PC-3 (cell line): Measurements from ENCODE around the gene FOXN3. TPM values are rescaled to one million over a fixed set of nuclear protein-coding genes. Genes with fewer than 3 reads are reported as not detected.

Experiments
- ATAC-seq: fragments of 200-7000 bp; cut with Tn5 transposase; 2 replicates; pipeline ENCODE4 v1.9.1; 2020; ENCODE audit warnings: mild to moderate bottlenecking, moderate library complexity
- BruUV-seq: library from RNA; stranded (reverse); fragments of 400-500 nt; replicated peaks from 2 replicates; lab custom pipeline; 2021; lab: Mats Ljungman, UMichigan
- CTCF ChIA-PET: fragments of 300-600 bp; sonication (Branson Sonifier 250); formaldehyde crosslinking; loops from one replicate; lab custom pipeline; 2022; ENCODE audit warnings: antibody characterized with exemption; lab: Charles Lee
- POLR2A ChIA-PET: fragments of 300-600 bp; sonication (Branson Sonifier 250); formaldehyde crosslinking; loops from one replicate; lab custom pipeline; 2022; ENCODE audit warnings: antibody characterized with exemption; ENCODE audit not compliant: unreplicated experiment; lab: Charles Lee
- DNase-seq: peaks from one replicate; pipeline ENCODE4 v3.0.0-alpha.2; 2015
- H2AFZ ChIP-seq: fragments of 300-600 bp; sonication (generic); 2 replicates; pipeline ENCODE4 v1.6.0; 2016; ENCODE audit warnings: antibody characterized with exemption, low read length
- H3F3A ChIP-seq: fragments of 300-600 bp; sonication (generic); one replicate; pipeline ENCODE4 v1.6.0; 2017; ENCODE audit warnings: antibody characterized with exemption, low read length, control low read depth, mild to moderate bottlenecking; ENCODE audit not compliant: unreplicated experiment
- H3K27ac ChIP-seq: fragments of 300-600 bp; sonication (generic); 2 replicates; pipeline ENCODE4 v1.5.1; 2016; ENCODE audit warnings: mild to moderate bottlenecking, low read length
- H3K27me3 ChIP-seq: fragments of 300-600 bp; sonication (generic); 2 replicates; pipeline ENCODE4 v1.6.1; 2016; ENCODE audit warnings: low read length, mixed read lengths
- H3K36me3 ChIP-seq: fragments of 300-600 bp; sonication (generic); 2 replicates; pipeline ENCODE4 v1.6.1; 2016; ENCODE audit warnings: low read depth, mixed run types, low read length, mixed read lengths
- H3K4me1 ChIP-seq: fragments of 300-600 bp; sonication (generic); 2 replicates; pipeline ENCODE4 v1.5.1; 2016; ENCODE audit warnings: low read length; ENCODE audit not compliant: insufficient read depth
- H3K4me2 ChIP-seq: fragments of 300-600 bp; sonication (generic); 2 replicates; pipeline ENCODE4 v1.6.0; 2016; ENCODE audit warnings: low read length
- H3K4me3 ChIP-seq: fragments of 300-600 bp; sonication (generic); 2 replicates; pipeline ENCODE4 v1.5.1; 2016; ENCODE audit warnings: mild to moderate bottlenecking, low read length, mixed read lengths
- H3K79me2 ChIP-seq: fragments of 300-600 bp; sonication (generic); 2 replicates; pipeline ENCODE4 v1.6.1; 2017; ENCODE audit warnings: low read length, mixed read lengths
- H3K9ac ChIP-seq: fragments of 300-600 bp; sonication (generic); 2 replicates; pipeline ENCODE4 v1.6.0; 2016; ENCODE audit warnings: mild to moderate bottlenecking, low read length
- H3K9me2 ChIP-seq: fragments of 300-600 bp; sonication (generic); replicated peaks from 2 replicates; pipeline ENCODE4 v1.6.1; 2016; ENCODE audit warnings: mixed run types, low read length, mixed read lengths
- H3K9me3 ChIP-seq: fragments of 300-600 bp; sonication (generic); 2 replicates; pipeline ENCODE4 v1.6.1; 2016; ENCODE audit warnings: low read length, mixed read lengths
- H4K20me1 ChIP-seq: fragments of 300-600 bp; sonication (generic); 2 replicates; pipeline ENCODE4 v1.6.1; 2016; ENCODE audit warnings: low read length, mixed read lengths
- EZH2 ChIP-seq: fragments of 300-600 bp; sonication (generic); IDR thresholded peaks from one replicate; pipeline ENCODE4 v1.6.1; 2017; ENCODE audit warnings: antibody characterized with exemption, mild to moderate bottlenecking, low read length; ENCODE audit not compliant: unreplicated experiment
- EZH2phosphoT487 ChIP-seq: fragments of 300-600 bp; sonication (generic); IDR thresholded peaks from 2 replicates; pipeline ENCODE4 v1.6.1; 2018; ENCODE audit warnings: mild to moderate bottlenecking, antibody characterized with exemption, low read length, borderline replicate concordance
- intact Hi-C: fragments of 100-400 bp; cut with micrococcal nuclease; formaldehyde crosslinking; loops from 2 replicates; pipeline ENCODE4 v1.9.0; 2023
- total RNA-seq: library from RNA; depleted of rRNA; stranded (reverse); fragments of >200 nt; gene quantifications from 2 replicates; pipeline ENCODE4 v1.2.3, GENCODE V29; 2014
- TF ChIP-seq, protein P1 (sequence below): fragments of 300-600 bp; sonication (generic); conservative IDR thresholded peaks from 2 replicates; pipeline ENCODE4 v1.5.1; 2017; ENCODE audit warnings: antibody characterized with exemption, low read depth, mild to moderate bottlenecking, low read length

The FOXN3 gene
- total RNA-seq, 1 experiment from 2014 or later = 13.3 TPM

DNA sequence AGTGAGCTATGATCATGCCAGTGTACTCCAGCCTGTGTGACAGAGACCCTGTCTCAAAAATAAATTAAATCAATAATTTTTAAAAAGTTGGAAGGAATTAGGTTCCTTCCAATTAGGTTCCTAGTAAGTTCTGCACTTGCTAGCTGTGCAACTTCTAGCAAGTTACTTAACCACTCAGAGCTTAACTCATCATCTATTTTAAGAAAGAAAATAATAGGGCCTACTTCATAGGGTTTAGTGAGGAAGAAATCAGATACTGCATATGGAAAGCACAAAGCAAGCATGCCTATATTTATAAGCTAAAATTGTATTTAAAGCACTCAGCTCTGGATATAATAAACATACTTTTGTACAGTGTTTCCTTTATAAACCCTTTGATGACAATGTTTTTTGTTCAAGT, 10.7 kb downstream of the FOXN3 start:
- H3K9ac ChIP-seq = no peak overlapping the region
- DNase-seq (no peak), ATAC-seq (no peak)
- no peaks in the 10 kb centered on the region for H3F3A ChIP-seq
- no peak overlapping the region for H2AFZ ChIP-seq
- no peak for TF ChIP-seq EZH2
- TF ChIP-seq, protein P1, sequence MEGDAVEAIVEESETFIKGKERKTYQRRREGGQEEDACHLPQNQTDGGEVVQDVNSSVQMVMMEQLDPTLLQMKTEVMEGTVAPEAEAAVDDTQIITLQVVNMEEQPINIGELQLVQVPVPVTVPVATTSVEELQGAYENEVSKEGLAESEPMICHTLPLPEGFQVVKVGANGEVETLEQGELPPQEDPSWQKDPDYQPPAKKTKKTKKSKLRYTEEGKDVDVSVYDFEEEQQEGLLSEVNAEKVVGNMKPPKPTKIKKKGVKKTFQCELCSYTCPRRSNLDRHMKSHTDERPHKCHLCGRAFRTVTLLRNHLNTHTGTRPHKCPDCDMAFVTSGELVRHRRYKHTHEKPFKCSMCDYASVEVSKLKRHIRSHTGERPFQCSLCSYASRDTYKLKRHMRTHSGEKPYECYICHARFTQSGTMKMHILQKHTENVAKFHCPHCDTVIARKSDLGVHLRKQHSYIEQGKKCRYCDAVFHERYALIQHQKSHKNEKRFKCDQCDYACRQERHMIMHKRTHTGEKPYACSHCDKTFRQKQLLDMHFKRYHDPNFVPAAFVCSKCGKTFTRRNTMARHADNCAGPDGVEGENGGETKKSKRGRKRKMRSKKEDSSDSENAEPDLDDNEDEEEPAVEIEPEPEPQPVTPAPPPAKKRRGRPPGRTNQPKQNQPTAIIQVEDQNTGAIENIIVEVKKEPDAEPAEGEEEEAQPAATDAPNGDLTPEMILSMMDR = no peak
- TF ChIP-seq EZH2phosphoT487 = no peak
- no peaks in the 10 kb centered on the region for H3K9me3 ChIP-seq
- intact Hi-C loops = no loop called here
- H3K9me2 ChIP-seq = no peaks in the 10 kb centered on the region
- H3K4me2 ChIP-seq = no peak overlapping the region
- 0 out of 2 replicates have a peak, but pooled peaks cover 3% of the 10 kb centered on the region for H3K79me2 ChIP-seq
- H3K4me1 ChIP-seq = no peaks in the 10 kb centered on the region
- H4K20me1 ChIP-seq = no peaks in the 10 kb centered on the region
- no TSS peak for BruUV-seq
- ChIA-PET POLR2A (no interaction called here), CTCF (interaction anchor here (0.6 kb wide), 1 partner anchor 164 kb away, joined by 3 read pairs; no protein-coding TSS in a partner anchor)
- no peak overlapping the region for H3K4me3 ChIP-seq
- H3K27me3 ChIP-seq = no peaks in the 10 kb centered on the region
- H3K27ac ChIP-seq = no peak overlapping the region
- H3K36me3 ChIP-seq = no peaks in the 10 kb centered on the region

DNA sequence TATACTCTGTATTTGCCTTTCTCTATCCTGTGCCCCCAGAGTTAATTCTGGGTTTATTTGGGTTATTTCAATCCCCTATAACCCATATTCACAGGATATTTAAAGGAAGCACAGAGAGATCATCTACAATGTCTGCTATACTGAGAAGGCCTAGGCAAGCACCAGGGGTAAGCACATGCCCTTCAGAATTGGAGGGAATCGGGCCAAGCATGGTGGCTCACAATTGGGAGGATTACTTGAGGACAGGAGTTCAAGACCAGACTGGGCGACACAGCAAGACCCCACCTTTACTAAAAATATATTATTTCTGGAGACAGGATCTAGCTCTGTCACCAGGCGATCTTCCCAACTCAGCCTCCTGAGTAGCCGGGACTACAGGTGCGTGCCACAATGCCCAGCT, 11.3 kb downstream of the FOXN3 start:
- Histone ChIP-seq H3K9ac (no peak overlapping the region), H3K9me3 (no peaks in the 10 kb centered on the region), H3K27ac (no peak overlapping the region), H2AFZ (no peak overlapping the region), H3K4me3 (no peak overlapping the region), H3K4me2 (no peak overlapping the region), H3K4me1 (no peaks in the 10 kb centered on the region), H3K36me3 (no peaks in the 10 kb centered on the region), H3F3A (no peaks in the 10 kb centered on the region), H4K20me1 (no peaks in the 10 kb centered on the region), H3K9me2 (no peaks in the 10 kb centered on the region), H3K79me2 (0 out of 2 replicates have a peak, but pooled peaks cover 3% of the 10 kb centered on the region), H3K27me3 (no peaks in the 10 kb centered on the region)
- TF ChIP-seq EZH2 (no peak), EZH2phosphoT487 (no peak)
- TF ChIP-seq, protein P1 = no peak
- CTCF ChIA-PET = interaction anchor here (0.6 kb wide), 1 partner anchor 163 kb away, joined by 3 read pairs; no protein-coding TSS in a partner anchor
- POLR2A ChIA-PET = no interaction called here
- ATAC-seq = no peak
- BruUV-seq = no TSS peak
- DNase-seq = no peak
- intact Hi-C loops = no loop called here

DNA sequence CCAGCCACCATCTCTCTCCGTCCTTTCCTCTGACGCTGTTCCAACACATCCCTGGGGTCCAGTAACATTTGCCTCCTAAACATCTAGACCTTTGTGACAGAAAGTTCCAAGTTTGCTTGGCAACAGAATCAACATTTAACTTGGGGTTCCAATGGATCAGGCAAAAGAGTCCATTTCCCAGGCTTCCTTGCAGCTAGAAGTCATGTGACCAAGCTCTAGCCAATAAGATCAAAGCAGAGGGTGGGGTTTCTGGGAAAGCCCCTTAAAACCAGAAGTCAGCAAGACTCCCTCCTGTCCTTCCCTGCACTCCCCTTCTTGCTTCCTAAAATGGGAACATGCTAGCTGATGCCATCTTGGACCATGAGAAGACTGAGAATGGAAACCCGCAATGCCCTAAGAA, 14.7 kb downstream of the FOXN3 start:
- Histone ChIP-seq H3K36me3 (no peaks in the 10 kb centered on the region), H3K27me3 (no peaks in the 10 kb centered on the region), H3K9me3 (no peaks in the 10 kb centered on the region), H3K79me2 (0 out of 2 replicates have a peak, but pooled peaks cover 3% of the 10 kb centered on the region), H3K27ac (no peak overlapping the region), H2AFZ (no peak overlapping the region), H3K4me3 (no peak overlapping the region), H3K4me1 (no peaks in the 10 kb centered on the region), H3K9ac (no peak overlapping the region), H3K4me2 (no peak overlapping the region), H4K20me1 (no peaks in the 10 kb centered on the region), H3F3A (no peaks in the 10 kb centered on the region), H3K9me2 (no peaks in the 10 kb centered on the region)
- CTCF ChIA-PET = no interaction called here
- TF ChIP-seq EZH2 = no peak
- TF ChIP-seq, protein P1 = no peak
- TF ChIP-seq EZH2phosphoT487 = no peak
- no peak for ATAC-seq
- intact Hi-C loops = no loop called here
- no peak for DNase-seq
- POLR2A ChIA-PET = no interaction called here
- BruUV-seq = no TSS peak
